HEK293 (cell line): Measurements from ENCODE around the gene RPL7A.

Experiments
- CTCF ChIP-seq: fragments of 450-650 bp; formaldehyde crosslinking; IDR thresholded peaks from 2 replicates; pipeline ENCODE4 v1.5.1; 2016; ENCODE audit warnings: missing biosample characterization, missing genetic modification characterization
- KLF1 ChIP-seq: fragments of 450-650 bp; formaldehyde crosslinking; IDR thresholded peaks from 2 replicates; pipeline ENCODE4 v1.5.1; 2016; ENCODE audit warnings: missing biosample characterization, missing genetic modification characterization
- KLF17 ChIP-seq: fragments of 450-650 bp; formaldehyde crosslinking; IDR thresholded peaks from 2 replicates; pipeline ENCODE4 v1.5.1; 2016; ENCODE audit warnings: missing biosample characterization, missing genetic modification characterization
- MYNN ChIP-seq: fragments of 450-650 bp; formaldehyde crosslinking; IDR thresholded peaks from 2 replicates; pipeline ENCODE4 v1.5.1; 2016; ENCODE audit warnings: missing biosample characterization, missing genetic modification characterization, borderline replicate concordance
- SP2 ChIP-seq: fragments of 450-650 bp; formaldehyde crosslinking; IDR thresholded peaks from 2 replicates; pipeline ENCODE4 v1.5.1; 2016; ENCODE audit warnings: missing biosample characterization, missing genetic modification characterization
- ZNF140 ChIP-seq: fragments of 450-650 bp; formaldehyde crosslinking; IDR thresholded peaks from 2 replicates; pipeline ENCODE4 v1.5.1; 2016; ENCODE audit warnings: missing biosample characterization, missing genetic modification characterization
- ZNF24 ChIP-seq: fragments of 450-650 bp; formaldehyde crosslinking; IDR thresholded peaks from 2 replicates; pipeline ENCODE4 v1.5.1; 2016; ENCODE audit warnings: missing biosample characterization, missing genetic modification characterization
- ZNF610 ChIP-seq: fragments of 450-650 bp; formaldehyde crosslinking; IDR thresholded peaks from 2 replicates; pipeline ENCODE4 v1.5.1; 2016; ENCODE audit warnings: missing biosample characterization, missing genetic modification characterization, borderline replicate concordance
- ZNF791 ChIP-seq: fragments of 450-650 bp; formaldehyde crosslinking; IDR thresholded peaks from 2 replicates; pipeline ENCODE4 v1.5.1; 2016; ENCODE audit warnings: missing biosample characterization, missing genetic modification characterization

- TF ChIP-seq KLF17 (tag by site-specific recombination): no peak
- no peak for TF ChIP-seq CTCF (tag by site-specific recombination)
- TF ChIP-seq ZNF791 (tag by site-specific recombination): no peak
- no peak for TF ChIP-seq SP2 (tag by site-specific recombination)
- no peak for TF ChIP-seq MYNN
- no peak for TF ChIP-seq ZNF610 (tag by site-specific recombination)
- TF ChIP-seq KLF1: no peak
- no peak for TF ChIP-seq ZNF24 (tag by site-specific recombination)
- no peak for TF ChIP-seq ZNF140
These were observed 44.5 kb upstream of the RPL7A start for GRCh38 chr9:133303266-133304157.
